Colonic mucosa (tissue), 4 donors: ENCODE data around the gene HNRNPUL2. TPM values are rescaled to one million over a fixed set of nuclear protein-coding genes. Genes with fewer than 3 reads are reported as not detected.

Source experiments
- DNase-seq: peaks from one replicate; pipeline ENCODE4 v3.0.0-alpha.2; 2020
- H3K27ac ChIP-seq: fragments of 200-600 bp; one replicate; pipeline ENCODE4 v1.8.0; 2021
- H3K27me3 ChIP-seq: fragments of 200-600 bp; one replicate; pipeline ENCODE4 v1.8.0; 2021
- H3K36me3 ChIP-seq: fragments of 200-600 bp; one replicate; pipeline ENCODE4 v1.8.0; 2021
- H3K4me1 ChIP-seq: fragments of 200-600 bp; one replicate; pipeline ENCODE4 v1.8.0; 2021; ENCODE audit warnings: mild to moderate bottlenecking
- H3K4me3 ChIP-seq: fragments of 200-600 bp; one replicate; pipeline ENCODE4 v1.8.0; 2021
- H3K9ac ChIP-seq, 2 donors: one replicate each; pipeline ENCODE4 v1.7.0; 2013; ENCODE audit warnings: control low read depth in 2 of 2, low read depth in 2 of 2, low read length in 2 of 2
- H3K9me3 ChIP-seq: fragments of 200-600 bp; one replicate; pipeline ENCODE4 v1.8.0; 2021
- CTCF ChIP-seq: fragments of 200-600 bp; IDR thresholded peaks from one replicate; pipeline ENCODE4 v1.8.0; 2022; ENCODE audit warnings: antibody characterized with exemption, mild to moderate bottlenecking
- intact Hi-C: fragments of 100-400 bp; cut with DNase I; formaldehyde crosslinking; loops from one replicate; pipeline ENCODE4 v1.14.1; 2022
- total RNA-seq, 2 donors: library from RNA; stranded (reverse); fragmentation: NEBNext Ultra II Directional in 1 of 2; extraction: Animal tissue kit (Norgen Biotek cat#: 25700) in 1 of 2; gene quantifications; one replicate each; pipeline ENCODE4 v1.2.1, GENCODE V29; 2021
- donor health status: healthy.
- donor health status: DM: no; HTN: no; CAD: no.
- donor health status: DM: no; HTN: no; CAD: no.

The HNRNPUL2 gene
- total RNA-seq, 2 donors from 2014 or later, result 50.5 to 59.3 TPM

GRCh38 chr11:62709247-62710000 lies 17.8 kb downstream of the HNRNPUL2 start:
- DNase-seq, result peak; percentile 97
- H3K9me3 ChIP-seq, result no peaks in the 10 kb centered on the region
- no peaks in the 10 kb centered on the region for H3K27me3 ChIP-seq
- intact Hi-C loops, result no loop called here
- H3K4me3 ChIP-seq, result peak overlapping the region; percentile 49
- peaks cover 8% of the 10 kb centered on the region for H3K4me1 ChIP-seq
- no peak for TF ChIP-seq CTCF
- peak overlapping the region; percentile 75 to 95 for H3K9ac ChIP-seq
- peak overlapping the region; percentile 91 for H3K27ac ChIP-seq
- no peaks in the 10 kb centered on the region for H3K36me3 ChIP-seq

GRCh38 chr11:62708793-62709192 lies 18.5 kb downstream of the HNRNPUL2 start:
- Histone ChIP-seq H3K4me3 (peak overlapping the region; percentile 49), H3K9ac (peak overlapping the region; percentile 75 to 95), H3K27me3 (no peaks in the 10 kb centered on the region), H3K27ac (peak overlapping the region; percentile 91), H3K4me1 (peaks cover 8% of the 10 kb centered on the region), H3K36me3 (no peaks in the 10 kb centered on the region), H3K9me3 (no peaks in the 10 kb centered on the region)
- no peak for TF ChIP-seq CTCF
- intact Hi-C loops, result no loop called here
- DNase-seq, result peak; percentile 59

GRCh38 chr11:62708392-62708791 lies 18.9 kb downstream of the HNRNPUL2 start:
- Histone ChIP-seq H3K27ac (peak overlapping the region; percentile 91), H3K9me3 (no peaks in the 10 kb centered on the region), H3K36me3 (no peaks in the 10 kb centered on the region), H3K9ac (peak overlapping the region; percentile 75 to 95), H3K4me3 (peak overlapping the region; percentile 49), H3K4me1 (peaks cover 8% of the 10 kb centered on the region), H3K27me3 (no peaks in the 10 kb centered on the region)
- intact Hi-C loops, result no loop called here
- TF ChIP-seq CTCF, result no peak
- DNase-seq, result no peak

- Histone ChIP-seq H3K4me3 (peak within 1 kb of the TSS; percentile 71), H3K27me3 (no peaks in the 10 kb centered on the region), H3K4me1 (peaks cover 8% of the 10 kb centered on the region), H3K9me3 (no peaks in the 10 kb centered on the region), H3K9ac (peak within 1 kb of the TSS; percentile 75 to 95), H3K36me3 (no peaks in the 10 kb centered on the region), H3K27ac (peak within 1 kb of the TSS; percentile 91)
- intact Hi-C loops, result no loop called here
- TF ChIP-seq CTCF, result no peak
- DNase-seq, result no peak
These were observed 19.9 kb downstream of the HNRNPUL2 start, which contains the start of the genes BSCL2 and GNG3 for GRCh38 chr11:62707277-62707861. Gene BSCL2 (minus strand): TSS chr11:62707424. CDS start chr11:62707195, 229 bp downstream. Gene GNG3 (plus strand): TSS chr11:62707676. CDS start chr11:62708296, 620 bp downstream.

- H3K9me3 ChIP-seq, result no peaks in the 10 kb centered on the region
- intact Hi-C loops, result no loop called here
- H3K4me1 ChIP-seq, result peaks cover 8% of the 10 kb centered on the region
- H3K27ac ChIP-seq, result peak overlapping the region; percentile 82
- no peaks in the 10 kb centered on the region for H3K36me3 ChIP-seq
- no peak for TF ChIP-seq CTCF
- no peak for DNase-seq
- H3K4me3 ChIP-seq, result peak overlapping the region; percentile 71
- H3K27me3 ChIP-seq, result no peaks in the 10 kb centered on the region
- H3K9ac ChIP-seq, result peak overlapping the region; percentile 64 to 95
These were observed 20.4 kb downstream of the HNRNPUL2 start for GRCh38 chr11:62706850-62707247.
